Endothelial cell of coronary artery (primary cell): ENCODE measurements around the gene PTPN7. TPM values are rescaled to one million over a fixed set of nuclear protein-coding genes. Genes with fewer than 3 reads are reported as not detected.

Experiments
- total RNA-seq: library from RNA; depleted of rRNA; stranded (reverse); fragments of >200 nt; gene quantifications from 2 replicates; pipeline ENCODE4 v1.2.3, GENCODE V29; 2014

Gene PTPN7
- total RNA-seq: not detected in 2 replicates

GRCh38 chr1:202160377-202160940, at the start of gene PTPN7:
Gene PTPN7, minus strand, starts transcription at chr1:202160602. Its CDS starts 1,200 bp downstream, at chr1:202159402.

DNA sequence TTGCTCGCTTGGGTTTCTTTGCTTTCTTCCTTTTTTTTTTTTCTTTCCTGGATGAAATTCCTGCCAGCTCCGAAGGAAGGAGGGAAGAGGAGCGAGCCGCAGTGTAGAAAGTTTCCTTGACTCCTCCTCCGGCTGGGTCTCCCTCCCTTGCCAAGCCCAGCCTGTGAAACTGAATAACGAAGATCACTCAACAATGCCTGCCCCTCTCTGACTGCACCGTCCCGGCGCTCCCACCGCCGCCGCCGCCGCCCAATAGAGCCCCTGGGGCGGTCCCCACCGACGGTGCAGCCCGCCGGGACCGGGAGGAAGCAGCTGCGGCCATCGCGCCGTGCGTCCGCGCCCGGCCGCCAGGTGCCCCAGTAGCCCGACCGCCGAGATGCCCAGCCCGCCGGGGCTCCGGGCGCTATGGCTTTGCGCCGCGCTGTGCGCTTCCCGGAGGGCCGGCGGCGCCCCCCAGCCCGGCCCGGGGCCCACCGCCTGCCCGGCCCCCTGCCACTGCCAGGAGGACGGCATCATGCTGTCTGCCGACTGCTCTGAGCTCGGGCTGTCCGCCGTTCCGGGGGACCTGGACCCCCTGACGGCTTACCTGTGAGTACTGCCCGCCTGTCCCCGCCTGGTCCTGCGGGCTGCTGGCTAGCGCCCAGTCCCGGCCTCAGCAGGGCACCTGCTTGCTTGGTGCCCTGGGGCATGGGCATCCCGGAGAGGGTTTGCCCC, 33.4 kb upstream of the PTPN7 start, which contains the start of gene LGR6:
Gene LGR6 (plus strand): TSS at position 186 of the 714 bp plus-strand sequence. CDS start 191 bp downstream, at position 377.

DNA sequence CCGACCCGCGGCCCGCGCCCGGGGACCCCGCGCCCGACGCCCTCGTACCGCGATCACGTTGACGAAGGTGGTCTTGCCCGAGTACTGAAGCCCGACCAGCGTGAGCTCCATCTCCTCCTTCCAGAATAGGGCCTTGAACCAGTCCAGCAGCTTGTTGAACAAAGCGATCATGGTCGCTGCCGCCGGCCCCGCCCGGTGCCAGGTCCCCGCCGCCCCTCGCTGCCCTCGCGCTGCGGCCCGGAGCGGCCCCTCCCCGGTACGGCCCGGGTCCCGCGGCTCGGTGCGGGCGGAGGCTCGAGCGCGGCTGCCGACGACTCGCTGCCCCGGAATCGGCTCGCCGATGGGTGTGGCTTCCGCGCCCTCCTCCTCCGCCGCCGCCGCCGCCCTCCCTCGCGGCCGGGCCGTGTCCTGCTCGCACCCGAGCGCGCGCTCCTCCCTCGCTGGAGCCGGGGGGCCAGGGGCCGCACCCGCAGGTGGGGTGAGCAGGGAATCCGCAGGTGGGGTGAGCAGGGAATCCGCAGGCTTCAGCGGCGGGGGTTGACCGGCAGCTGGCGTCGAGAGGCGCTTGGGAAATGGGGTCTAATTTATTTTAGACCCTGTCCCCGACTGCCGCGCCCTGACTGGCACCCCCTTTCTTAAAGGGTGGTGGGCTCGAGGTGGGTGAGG, 15.9 kb downstream of the PTPN7 start, which contains the start of gene ARL8A:
Gene ARL8A (minus strand): TSS at position 336 of the 666 bp plus-strand sequence. CDS start 165 bp downstream, at position 171.

GRCh38 chr1:202122639-202123335, 37.6 kb downstream of the PTPN7 start, which contains the start of gene GPR37L1:
Gene GPR37L1, plus strand, starts transcription at chr1:202122917. Its CDS starts 47 bp downstream, at chr1:202122964.

Other genes starting within 250 kb of the PTPN7 start
- gene LMOD1, start 214.1 kb downstream of the PTPN7 start, total RNA-seq: 0.09 and 1.2 TPM in 2 replicates
- 79.8 and 90.1 TPM in 2 replicates for gene TIMM17A, start 205.1 kb downstream of the PTPN7 start, total RNA-seq
- 32.6 and 42.4 TPM in 2 replicates for gene RNPEP, start 178.0 kb downstream of the PTPN7 start, total RNA-seq
- 0.09 and 0.18 TPM in 2 replicates for gene ELF3, start 150.0 kb downstream of the PTPN7 start, total RNA-seq
- not detected in 2 replicates for gene GPR37L1, start 37.7 kb downstream of the PTPN7 start, total RNA-seq
- gene ARL8A, start 15.9 kb downstream of the PTPN7 start, total RNA-seq: 21.5 and 23.0 TPM in 2 replicates
- under 0.01 TPM in 1 of 2 replicates, not detected in the other for gene LGR6, start 33.2 kb upstream of the PTPN7 start, total RNA-seq
- gene UBE2T, start 181.3 kb upstream of the PTPN7 start, total RNA-seq: 15.4 and 29.4 TPM in 2 replicates
- gene PPP1R12B, start 188.1 kb upstream of the PTPN7 start, total RNA-seq: 6.2 and 15.4 TPM in 2 replicates